ENCODE results near the gene NOXRED1. TPM values are rescaled to one million over a fixed set of nuclear protein-coding genes. Genes with fewer than 3 reads are reported as not detected.

The NOXRED1 gene
- total RNA-seq, 1 donor from 2014 or later = 0.14 TPM

- H3K9me3 ChIP-seq (replicated peaks) = no peaks in the 10 kb centered on the region
- H3K4me1 ChIP-seq = peaks cover 17% of the 10 kb centered on the region
- H3K4me3 ChIP-seq = no peak overlapping the region
- DNase-seq = no peak
- no peak for TF ChIP-seq CTCF (IDR thresholded peaks at IDR 0.05; ENCODE audit: borderline replicate concordance)
- intact Hi-C loops (cut with micrococcal nuclease) = no loop called here
- H3K36me3 ChIP-seq = peaks cover 84% of the 10 kb centered on the region
- H3K27ac ChIP-seq (replicated peaks) = peak overlapping the region; percentile 40
- no peaks in the 10 kb centered on the region for H3K27me3 ChIP-seq (ENCODE audit: low read depth)
These were observed 18.9 kb upstream of the NOXRED1 start for GRCh38 chr14:77442196-77442595.

- Histone ChIP-seq H3K9me3 (replicated peaks) (no peaks in the 10 kb centered on the region), H3K4me1 (peaks cover 17% of the 10 kb centered on the region), H3K36me3 (peaks cover 83% of the 10 kb centered on the region), H3K27ac (replicated peaks) (no peak overlapping the region), H3K4me3 (no peak overlapping the region), H3K27me3 (ENCODE audit: low read depth) (no peaks in the 10 kb centered on the region)
- no peak for TF ChIP-seq CTCF (IDR thresholded peaks at IDR 0.05; ENCODE audit: borderline replicate concordance)
- intact Hi-C loops (cut with micrococcal nuclease) = no loop called here
- no peak for DNase-seq
These were observed 16.5 kb upstream of the NOXRED1 start for GRCh38 chr14:77439861-77440260.

- H3K36me3 ChIP-seq = peaks cover 87% of the 10 kb centered on the region
- intact Hi-C loops (cut with micrococcal nuclease) = no loop called here
- H3K4me1 ChIP-seq = peaks cover 17% of the 10 kb centered on the region
- no peaks in the 10 kb centered on the region for H3K9me3 ChIP-seq (replicated peaks)
- no peak overlapping the region for H3K4me3 ChIP-seq
- no peak overlapping the region for H3K27ac ChIP-seq (replicated peaks)
- no peaks in the 10 kb centered on the region for H3K27me3 ChIP-seq (ENCODE audit: low read depth)
- DNase-seq = no peak
- TF ChIP-seq CTCF (IDR thresholded peaks at IDR 0.05; ENCODE audit: borderline replicate concordance) = no peak
These were observed 15.3 kb upstream of the NOXRED1 start for GRCh38 chr14:77438596-77438995.

GRCh38 chr14:77436042-77436441 is 12.7 kb upstream of the NOXRED1 start:
- Histone ChIP-seq H3K4me3 (no peak overlapping the region), H3K4me1 (no peaks in the 10 kb centered on the region), H3K36me3 (peaks cover 87% of the 10 kb centered on the region), H3K27ac (replicated peaks) (no peak overlapping the region), H3K9me3 (replicated peaks) (no peaks in the 10 kb centered on the region), H3K27me3 (ENCODE audit: low read depth) (no peaks in the 10 kb centered on the region)
- DNase-seq = no peak
- intact Hi-C loops (cut with micrococcal nuclease) = no loop called here
- no peak for TF ChIP-seq CTCF (IDR thresholded peaks at IDR 0.05; ENCODE audit: borderline replicate concordance)

GRCh38 chr14:77426396-77426795 is 3.1 kb upstream of the NOXRED1 start:
- H3K27me3 ChIP-seq (ENCODE audit: low read depth) = no peaks in the 10 kb centered on the region
- H3K27ac ChIP-seq (replicated peaks) = no peak overlapping the region
- H3K9me3 ChIP-seq (replicated peaks) = no peaks in the 10 kb centered on the region
- H3K4me1 ChIP-seq = no peaks in the 10 kb centered on the region
- H3K36me3 ChIP-seq = peaks cover 99% of the 10 kb centered on the region
- DNase-seq = no peak
- no peak overlapping the region for H3K4me3 ChIP-seq
- intact Hi-C loops (cut with micrococcal nuclease) = no loop called here
- no peak for TF ChIP-seq CTCF (IDR thresholded peaks at IDR 0.05; ENCODE audit: borderline replicate concordance)

GRCh38 chr14:77424862-77425261 is 1.5 kb upstream of the NOXRED1 start:
- peaks cover 91% of the 10 kb centered on the region for H3K36me3 ChIP-seq
- peaks cover 14% of the 10 kb centered on the region for H3K9me3 ChIP-seq (replicated peaks)
- TF ChIP-seq CTCF (IDR thresholded peaks at IDR 0.05; ENCODE audit: borderline replicate concordance) = no peak
- H3K27me3 ChIP-seq (ENCODE audit: low read depth) = no peaks in the 10 kb centered on the region
- no peak overlapping the region for H3K27ac ChIP-seq (replicated peaks)
- intact Hi-C loops (cut with micrococcal nuclease) = no loop called here
- no peak overlapping the region for H3K4me3 ChIP-seq
- H3K4me1 ChIP-seq = no peaks in the 10 kb centered on the region
- DNase-seq = no peak

Measured in left ventricle myocardium inferior (tissue), 1 donor.